Measurements from ENCODE around the gene ESYT3.

DNA sequence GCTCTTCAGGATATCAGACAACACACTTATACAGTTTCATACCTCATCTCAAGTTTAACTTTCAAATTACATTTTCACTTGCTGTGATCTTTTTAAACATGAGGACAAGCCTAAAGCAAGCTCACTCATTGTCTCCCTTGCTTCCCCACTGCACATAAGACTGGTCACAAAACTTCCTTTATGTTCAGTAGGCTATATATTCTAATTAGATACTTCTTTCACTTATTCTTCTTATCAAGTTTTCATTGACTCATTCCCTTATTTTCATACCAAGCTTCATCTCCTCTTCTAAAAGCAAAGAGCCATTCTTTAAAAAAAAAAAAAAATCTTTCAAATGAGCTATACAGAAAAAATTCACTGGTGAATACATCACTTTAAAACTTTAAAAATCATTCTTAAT lies 62.6 kb downstream of the ESYT3 start:
- TF ChIP-seq, protein P1, sequence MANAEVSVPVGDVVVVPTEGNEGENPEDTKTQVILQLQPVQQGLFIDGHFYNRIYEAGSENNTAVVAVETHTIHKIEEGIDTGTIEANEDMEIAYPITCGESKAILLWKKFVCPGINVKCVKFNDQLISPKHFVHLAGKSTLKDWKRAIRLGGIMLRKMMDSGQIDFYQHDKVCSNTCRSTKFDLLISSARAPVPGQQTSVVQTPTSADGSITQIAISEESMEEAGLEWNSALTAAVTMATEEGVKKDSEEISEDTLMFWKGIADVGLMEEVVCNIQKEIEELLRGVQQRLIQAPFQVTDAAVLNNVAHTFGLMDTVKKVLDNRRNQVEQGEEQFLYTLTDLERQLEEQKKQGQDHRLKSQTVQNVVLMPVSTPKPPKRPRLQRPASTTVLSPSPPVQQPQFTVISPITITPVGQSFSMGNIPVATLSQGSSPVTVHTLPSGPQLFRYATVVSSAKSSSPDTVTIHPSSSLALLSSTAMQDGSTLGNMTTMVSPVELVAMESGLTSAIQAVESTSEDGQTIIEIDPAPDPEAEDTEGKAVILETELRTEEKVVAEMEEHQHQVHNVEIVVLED (CRISPR knock-in tag; IDR thresholded peaks at IDR 0.05) = no peak
- TF ChIP-seq SMARCC2 (IDR thresholded peaks at IDR 0.05; ENCODE audit: low read depth) (no peak), CHD4 (IDR thresholded peaks at IDR 0.05; ENCODE audit: insufficient read depth, insufficient replicate concordance, low read depth, low read length, poor library complexity, severe bottlenecking) (no peak)
- TF ChIP-seq, protein P2, sequence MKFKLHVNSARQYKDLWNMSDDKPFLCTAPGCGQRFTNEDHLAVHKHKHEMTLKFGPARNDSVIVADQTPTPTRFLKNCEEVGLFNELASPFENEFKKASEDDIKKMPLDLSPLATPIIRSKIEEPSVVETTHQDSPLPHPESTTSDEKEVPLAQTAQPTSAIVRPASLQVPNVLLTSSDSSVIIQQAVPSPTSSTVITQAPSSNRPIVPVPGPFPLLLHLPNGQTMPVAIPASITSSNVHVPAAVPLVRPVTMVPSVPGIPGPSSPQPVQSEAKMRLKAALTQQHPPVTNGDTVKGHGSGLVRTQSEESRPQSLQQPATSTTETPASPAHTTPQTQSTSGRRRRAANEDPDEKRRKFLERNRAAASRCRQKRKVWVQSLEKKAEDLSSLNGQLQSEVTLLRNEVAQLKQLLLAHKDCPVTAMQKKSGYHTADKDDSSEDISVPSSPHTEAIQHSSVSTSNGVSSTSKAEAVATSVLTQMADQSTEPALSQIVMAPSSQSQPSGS (CRISPR knock-in tag; IDR thresholded peaks at IDR 0.05) = no peak

Measured in K562 (cell line).